Psoas muscle (tissue), 8 donors: ENCODE data around the gene CEP95. TPM values are rescaled to one million over a fixed set of nuclear protein-coding genes. Genes with fewer than 3 reads are reported as not detected.

Source experiments
- ATAC-seq, 4 donors: fragments of 200-7000 bp; cut with Tn5 transposase; one replicate each; pipeline ENCODE4 v1.9.1; 2020; ENCODE audit warnings: moderate library complexity in 3 of 4, mild to moderate bottlenecking in 2 of 4
- DNase-seq, 2 donors: peaks; one replicate each; pipeline ENCODE4 v3.0.0-alpha.2; 2020
- H3K27ac ChIP-seq: fragments of 200-600 bp; one replicate; pipeline ENCODE4 v1.8.0; 2022
- H3K27me3 ChIP-seq, 3 donors: fragments of 200-600 bp in 1 of 3; one replicate each; pipeline versions ENCODE4 v1.6.1 to v1.8.0; 2013 to 2022; ENCODE audit warnings: low read length in 2 of 3, mild to moderate bottlenecking in 2 of 3, moderate library complexity in 1 of 3; ENCODE audit not compliant: insufficient read depth in 3 of 3
- H3K36me3 ChIP-seq, 2 donors: fragments of 200-600 bp in 1 of 2; one replicate each; pipeline versions ENCODE4 v1.6.1 to v1.8.0; 2013 to 2022; ENCODE audit warnings: low read depth in 1 of 2, mild to moderate bottlenecking in 1 of 2, moderate library complexity in 1 of 2; ENCODE audit not compliant: insufficient read depth in 1 of 2
- H3K4me1 ChIP-seq: fragments of 200-600 bp; one replicate; pipeline ENCODE4 v1.8.0; 2022
- H3K4me3 ChIP-seq: fragments of 200-600 bp; one replicate; pipeline ENCODE4 v1.8.0; 2022; ENCODE audit warnings: mild to moderate bottlenecking
- H3K9me3 ChIP-seq: fragments of 200-600 bp; one replicate; pipeline ENCODE4 v1.8.0; 2022
- WGBS, 3 donors: extraction: QIAGEN DNeasy Blood & Tissue Kit; methylation state at CpG; one replicate each; pipeline versions ENCODE4 v1.1.6 to v1.1.7; 2013; 5-methylcytosine and 5-hydroxymethylcytosine counted together
- intact Hi-C, 2 donors: fragments of 100-400 bp; cut with DNase I; formaldehyde crosslinking; loops; one replicate each; pipeline versions ENCODE4 v1.11.0 to v1.14.2; 2022
- polyA plus RNA-seq, 3 donors: library from polyadenylated mRNA; stranded (reverse); fragments of 200-250 nt; gene quantifications; one replicate each; pipeline ENCODE4 v1.2.3, GENCODE V29; 2013
- total RNA-seq, 4 donors: library from RNA; stranded (reverse); fragmentation: NEBNext Ultra II Directional in 2 of 4; extraction: Animal tissue kit (Norgen Biotek cat#: 25700) in 2 of 4; gene quantifications; one replicate each; pipeline versions ENCODE4 v1.2.1 to v1.2.4, GENCODE V29; 2021 to 2023
- TF ChIP-seq, protein P1 (sequence below): fragments of 200-600 bp; IDR thresholded peaks from one replicate; pipeline ENCODE4 v1.8.0; 2022; ENCODE audit warnings: antibody characterized with exemption
- donor health status: healthy with polysubstance abuse.
- donor health status: DM: no; HTN: no; CAD: no; lungs with moderate emphysema.
- donor health status: Bipolar disorder and iron deficiency.
- donor health status: healthy.
- donor health status: DM: yes; HTN: yes; CAD: no.
- donor health status: DM: no; HTN: no; CAD: no.
- donor health status: DM: no; HTN: no; CAD: no.
- donor health status: DM: yes; HTN: yes; CAD: no.

Gene CEP95
- total and polyA plus RNA-seq, 7 donors = 9.3 to 21.7 (median 15.7) TPM

DNA sequence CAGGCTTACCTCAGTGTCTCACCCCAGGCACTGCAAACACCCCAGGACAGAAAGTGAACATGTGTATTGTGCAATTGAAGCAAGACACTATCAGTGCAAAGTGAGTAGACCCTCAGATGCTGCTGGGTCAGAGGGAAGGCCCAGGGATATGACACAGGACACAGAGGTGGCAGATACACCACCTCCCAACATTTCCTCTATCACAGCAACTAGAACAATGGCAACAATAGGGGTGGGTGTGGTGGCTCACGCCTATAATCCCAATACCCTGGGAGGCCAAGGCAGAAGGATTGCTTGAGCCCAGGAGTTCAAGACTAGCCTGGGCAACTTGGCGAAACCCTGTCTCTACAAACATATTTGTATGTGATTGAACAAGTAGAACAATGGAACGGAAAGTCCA is 35.3 kb upstream of the CEP95 start:
- ATAC-seq (no peak), DNase-seq (no peak)
- Histone ChIP-seq H3K27me3 (no peaks in the 10 kb centered on the region), H3K4me1 (no peaks in the 10 kb centered on the region), H3K27ac (no peak overlapping the region), H3K4me3 (no peak overlapping the region), H3K36me3 (no peaks in the 10 kb centered on the region), H3K9me3 (no peaks in the 10 kb centered on the region)
- whole genome bisulfite sequencing, 3 donors = 90 to 92% (median 90%) methylated on average over 3 of the region's 3 CpGs
- intact Hi-C loops = no loop called here
- TF ChIP-seq, protein P1, sequence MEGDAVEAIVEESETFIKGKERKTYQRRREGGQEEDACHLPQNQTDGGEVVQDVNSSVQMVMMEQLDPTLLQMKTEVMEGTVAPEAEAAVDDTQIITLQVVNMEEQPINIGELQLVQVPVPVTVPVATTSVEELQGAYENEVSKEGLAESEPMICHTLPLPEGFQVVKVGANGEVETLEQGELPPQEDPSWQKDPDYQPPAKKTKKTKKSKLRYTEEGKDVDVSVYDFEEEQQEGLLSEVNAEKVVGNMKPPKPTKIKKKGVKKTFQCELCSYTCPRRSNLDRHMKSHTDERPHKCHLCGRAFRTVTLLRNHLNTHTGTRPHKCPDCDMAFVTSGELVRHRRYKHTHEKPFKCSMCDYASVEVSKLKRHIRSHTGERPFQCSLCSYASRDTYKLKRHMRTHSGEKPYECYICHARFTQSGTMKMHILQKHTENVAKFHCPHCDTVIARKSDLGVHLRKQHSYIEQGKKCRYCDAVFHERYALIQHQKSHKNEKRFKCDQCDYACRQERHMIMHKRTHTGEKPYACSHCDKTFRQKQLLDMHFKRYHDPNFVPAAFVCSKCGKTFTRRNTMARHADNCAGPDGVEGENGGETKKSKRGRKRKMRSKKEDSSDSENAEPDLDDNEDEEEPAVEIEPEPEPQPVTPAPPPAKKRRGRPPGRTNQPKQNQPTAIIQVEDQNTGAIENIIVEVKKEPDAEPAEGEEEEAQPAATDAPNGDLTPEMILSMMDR = no peak

DNA sequence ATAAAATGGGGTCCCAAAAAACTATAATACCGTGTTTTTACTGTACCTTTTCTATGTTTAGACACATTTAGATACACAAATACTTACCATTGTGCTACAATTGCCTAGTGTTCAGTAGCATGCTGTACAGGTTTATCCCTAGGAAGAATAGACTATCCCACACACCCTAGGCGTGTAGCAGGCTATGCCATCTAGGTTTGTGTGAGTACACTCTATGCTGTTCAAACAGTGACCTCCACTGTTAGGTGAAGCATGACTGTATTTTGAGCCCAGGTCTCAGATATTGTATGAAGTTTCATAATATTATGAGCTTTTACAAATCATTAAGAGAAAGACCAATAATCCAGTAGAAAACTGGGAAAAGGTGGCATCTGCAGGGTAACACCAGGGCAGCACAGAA is 34.2 kb upstream of the CEP95 start:
- DNase-seq (no peak), ATAC-seq (no peak)
- H3K36me3 ChIP-seq = peaks cover 3 to 9% of the 10 kb centered on the region in 2 donors
- no peak overlapping the region for H3K27ac ChIP-seq
- 92 to 93% (median 93%) methylated on average over 2 of the region's 2 CpGs for WGBS, 3 donors
- no peaks in the 10 kb centered on the region for H3K4me1 ChIP-seq
- intact Hi-C loops = no loop called here
- TF ChIP-seq, protein P1 = no peak
- no peaks in the 10 kb centered on the region for H3K27me3 ChIP-seq
- no peak overlapping the region for H3K4me3 ChIP-seq
- no peaks in the 10 kb centered on the region for H3K9me3 ChIP-seq

DNA sequence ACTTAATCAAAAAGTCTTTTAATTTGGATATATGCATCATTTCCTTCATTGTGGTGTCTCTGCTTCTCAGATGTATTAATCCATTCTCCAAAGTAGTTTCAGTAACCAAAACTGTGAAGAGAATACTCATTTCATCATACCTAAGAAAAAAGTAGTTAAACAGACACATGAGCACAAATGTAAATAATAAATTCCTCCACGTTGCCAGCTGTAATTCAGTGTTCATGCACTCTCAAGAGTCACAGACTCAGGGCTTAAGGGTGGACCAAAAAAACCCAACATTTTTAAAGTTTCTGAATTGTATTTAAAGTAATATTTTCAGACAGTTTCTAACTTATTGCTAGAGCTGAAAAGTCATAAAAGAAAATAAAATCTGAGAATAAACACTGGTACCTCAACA is 28.9 kb upstream of the CEP95 start:
- Histone ChIP-seq H3K27ac (no peak overlapping the region), H3K27me3 (no peaks in the 10 kb centered on the region), H3K9me3 (no peaks in the 10 kb centered on the region), H3K4me3 (no peak overlapping the region), H3K36me3 (peaks cover 8 to 59% of the 10 kb centered on the region in 2 donors), H3K4me1 (no peaks in the 10 kb centered on the region)
- intact Hi-C loops = no loop called here
- WGBS, 3 donors = 21 to 38% (median 26%) methylated on average over 1 of the region's 1 CpG
- TF ChIP-seq, protein P1 = no peak
- ATAC-seq (no peak), DNase-seq (no peak)

DNA sequence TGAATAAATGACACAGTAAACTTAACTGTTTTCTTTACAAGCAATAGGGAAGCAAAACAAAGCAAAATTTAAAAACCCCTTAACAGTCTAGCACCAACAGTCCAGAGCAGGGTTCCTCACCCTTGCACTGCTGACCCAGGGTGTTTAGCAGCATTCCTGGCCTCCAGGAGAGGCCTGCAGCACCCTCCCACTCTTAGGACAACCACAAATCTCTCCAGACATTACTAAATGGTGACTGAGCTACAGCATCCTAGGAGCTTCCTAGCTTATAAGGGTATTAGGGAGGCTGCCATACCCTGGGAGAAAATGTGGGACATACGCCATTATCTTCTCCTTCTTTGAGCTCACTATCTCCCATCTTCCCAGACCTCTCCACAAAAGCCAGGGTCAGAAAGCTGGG is 25.8 kb upstream of the CEP95 start:
- H3K4me3 ChIP-seq = no peak overlapping the region
- TF ChIP-seq, protein P1 = no peak
- no peak overlapping the region for H3K27ac ChIP-seq
- no peak for DNase-seq
- no peak for ATAC-seq
- intact Hi-C loops = no loop called here
- peaks cover 12 to 90% of the 10 kb centered on the region in 2 donors for H3K36me3 ChIP-seq
- 91 to 100% (median 98%) methylated on average over 1 of the region's 1 CpG for WGBS, 3 donors
- no peaks in the 10 kb centered on the region for H3K27me3 ChIP-seq
- H3K9me3 ChIP-seq = no peaks in the 10 kb centered on the region
- H3K4me1 ChIP-seq = no peaks in the 10 kb centered on the region

DNA sequence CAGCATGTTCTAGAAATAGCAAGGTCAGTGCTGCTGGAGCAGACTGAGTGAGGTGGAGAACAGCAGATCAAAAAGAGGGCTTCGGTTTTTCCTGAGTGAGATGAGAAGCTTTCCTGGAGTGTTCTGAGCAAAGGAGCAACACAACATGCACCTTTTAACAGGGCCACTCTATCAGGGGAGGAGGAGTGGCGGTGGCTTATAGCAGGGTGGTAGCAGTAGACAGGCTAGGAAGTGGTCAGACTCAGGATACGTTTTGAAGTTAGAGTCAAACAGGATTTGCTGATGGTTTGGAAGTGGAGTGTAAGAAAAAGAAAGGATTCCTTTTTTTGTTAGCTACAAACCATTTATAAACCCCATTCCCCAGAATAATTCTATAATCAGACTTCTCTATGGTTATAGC is 22.4 kb upstream of the CEP95 start:
- H3K27me3 ChIP-seq = no peaks in the 10 kb centered on the region
- no peak for ATAC-seq
- H3K36me3 ChIP-seq = peaks cover 9 to 99% of the 10 kb centered on the region in 2 donors
- no peak overlapping the region for H3K27ac ChIP-seq
- intact Hi-C loops = no loop called here
- H3K4me3 ChIP-seq = no peak overlapping the region
- no peaks in the 10 kb centered on the region for H3K9me3 ChIP-seq
- 84 to 93% (median 90%) methylated on average over 3 of the region's 3 CpGs for WGBS, 3 donors
- TF ChIP-seq, protein P1 = no peak
- no peak for DNase-seq
- H3K4me1 ChIP-seq = no peaks in the 10 kb centered on the region
